ENCODE measurements around the gene GFOD1. TPM values are rescaled to one million over a fixed set of nuclear protein-coding genes. Genes with fewer than 3 reads are reported as not detected.

GFOD1 gene
- total and polyA plus RNA-seq, 2 of the 4 experiments (the other 2 are of a cell fraction): 1.8 to 3.4 TPM

DNA sequence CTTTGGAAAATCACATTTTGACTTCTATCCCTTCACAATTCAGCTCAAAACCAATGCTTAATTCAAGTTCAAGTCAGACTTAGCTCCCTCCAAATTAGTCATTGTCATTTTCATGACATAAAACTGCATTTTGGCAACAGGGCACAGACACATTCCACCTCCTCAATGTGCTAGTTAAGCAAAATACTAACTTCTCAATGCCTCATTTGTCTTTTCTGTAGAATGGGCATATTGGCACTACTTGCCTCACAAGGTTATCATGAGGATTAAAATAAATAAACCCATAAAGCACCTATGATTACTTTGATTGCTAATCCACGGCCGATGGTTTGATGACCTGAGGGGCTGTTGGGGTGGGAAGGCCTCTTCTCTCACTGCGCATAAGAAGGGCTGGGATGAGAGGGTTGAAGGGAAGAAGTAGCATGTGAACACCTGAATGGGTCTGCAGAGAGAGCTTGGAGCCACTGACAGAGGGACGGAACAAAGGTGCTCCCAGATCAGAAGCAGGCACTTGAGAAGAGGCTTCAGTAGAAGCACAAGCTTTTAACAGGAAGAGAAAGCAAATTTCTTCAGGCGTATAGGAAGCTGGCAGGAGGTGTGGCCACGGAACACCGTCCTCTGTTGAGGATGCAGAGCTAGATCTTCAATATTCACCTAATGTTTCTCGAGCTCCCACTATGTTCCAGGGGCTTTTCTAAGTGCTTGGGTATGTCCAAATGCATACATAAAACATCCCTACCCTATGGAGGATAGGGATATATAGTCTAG lies 147.4 kb downstream of the GFOD1 start:
- Histone ChIP-seq H3K27me3 (ENCODE audit: control insufficient read depth, insufficient read depth, low read length) (no peaks in the 10 kb centered on the region), H2AFZ (replicated peaks; ENCODE audit: low read length, poor library complexity) (peak overlapping the region; percentile 37), H2BK15ac (ENCODE audit: low read depth, low read length) (no peak overlapping the region), H3K23ac (ENCODE audit: low read depth, low read length) (no peak overlapping the region), H3K9ac (ENCODE audit: low read depth, low read length) (no peak overlapping the region), H3K9me3 (ENCODE audit: control insufficient read depth, insufficient read depth, low read length) (peaks cover 2% of the 10 kb centered on the region; the same call in 1 of the 2 replicates), H2BK20ac (ENCODE audit: low read depth, low read length) (0 out of 2 replicates have a peak overlapping the region, but pooled peaks have one; percentile 16), H4K20me1 (ENCODE audit: insufficient read depth, low read length) (no peaks in the 10 kb centered on the region), H3K18ac (ENCODE audit: low read depth, low read length) (no peak overlapping the region), H2BK5ac (ENCODE audit: low read depth, low read length, poor library complexity, severe bottlenecking) (no peak overlapping the region), H4K5ac (ENCODE audit: low read depth, low read length) (no peak overlapping the region), H3K9me1 (ENCODE audit: insufficient read depth, low read length) (no peaks in the 10 kb centered on the region; the same call in 1 of the 2 replicates), H2AK9ac (replicated peaks; ENCODE audit: low read depth, low read length, poor library complexity) (no peak overlapping the region), H3K79me1 (ENCODE audit: low read depth in 1 of 2, low read length in 2 of 2) (no peaks in the 10 kb centered on the region), H3K4me2 (ENCODE audit: low read depth, low read length) (no peak overlapping the region), H2AK5ac (ENCODE audit: low read depth, low read length) (no peak overlapping the region), H3K56ac (ENCODE audit: extremely low read depth, insufficient read depth, low read length) (no peak overlapping the region), H3K14ac (replicated peaks; ENCODE audit: low read depth, low read length) (no peak overlapping the region), H3K27ac (ENCODE audit: insufficient read depth, low read length) (no peak overlapping the region), H4K8ac (ENCODE audit: low read depth in 2 of 2, low read length in 2 of 2) (no peak overlapping the region), H3K4me3 (ENCODE audit: insufficient read depth, low read depth, low read length) (no peak overlapping the region), H3K4me1 (ENCODE audit: control insufficient read depth, insufficient read depth, low read length) (no peaks in the 10 kb centered on the region), H3K4ac (ENCODE audit: low read depth, low read length) (no peak overlapping the region), H4K91ac (ENCODE audit: insufficient read depth, low read depth, low read length) (no peak overlapping the region), H3K36me3 (ENCODE audit: control insufficient read depth, insufficient read depth, low read length) (no peaks in the 10 kb centered on the region), H2BK120ac (ENCODE audit: low read depth, low read length) (no peak overlapping the region)
- intact Hi-C loops (cut with micrococcal nuclease): loop anchor here (5.0 to 10.0 kb wide), 2 partner anchors 705 to 727 kb away; no protein-coding TSS in a partner anchor
- POLR2A ChIA-PET (ENCODE audit: unreplicated experiment): no interaction called here
- DNase-seq: no peak
- TF ChIP-seq SMC3 (IDR thresholded peaks at IDR 0.05; ENCODE audit: low read depth, low read length) (no peak), RFX5 (IDR thresholded peaks at IDR 0.05; ENCODE audit: low read depth, low read length) (no peak), NFE2L2 (IDR thresholded peaks at IDR 0.05; ENCODE audit: low read depth, low read length) (no peak), CHD1 (IDR thresholded peaks at IDR 0.05; ENCODE audit: low read depth, low read length) (no peak), POLR2A (IDR thresholded peaks at IDR 0.05; ENCODE audit: low read depth, low read length) (no peak), FOS (IDR thresholded peaks at IDR 0.05; ENCODE audit: low read depth, low read length) (no peak), MAFK (IDR thresholded peaks at IDR 0.05; ENCODE audit: low read depth, low read length) (no peak), MXI1 (IDR thresholded peaks at IDR 0.05; ENCODE audit: borderline replicate concordance, low read depth, low read length) (no peak), CTCF (conservative IDR thresholded peaks at IDR 0.05; ENCODE audit: low read depth, low read length) (no peak), RAD21 (IDR thresholded peaks at IDR 0.05; ENCODE audit: low read length) (no peak)
- in situ Hi-C loops (cut with MboI; ENCODE audit: low sequenced_read_pairs): loop anchor here (5.0 kb wide), 1 partner anchor 197 kb away; no protein-coding TSS in a partner anchor
- dilution Hi-C loops (cut with HindIII; ENCODE audit: low sequenced_read_pairs, unreplicated experiment): no loop called here
- no TSS peak for BruUV-seq (replicated peaks)
- ATAC-seq (ENCODE audit: low read depth): no peak
- CTCF ChIA-PET: no interaction called here
- 92% methylated on average over 2 of the region's 8 CpGs; no CpG with 5 or more reads in 1 of the 2 experiments for WGBS, 2 experiments (ENCODE audit: extremely low coverage in 2 of 2, insufficient read length in 1 of 2)
